CD1c-positive myeloid dendritic cell (primary cell): ENCODE measurements around the gene ROBO3.
A peak's percentile ranks its signal among the peaks of the same experiment; 100 is the strongest.

Experiments used
- DNase-seq: peaks from one replicate; pipeline ENCODE4 v3.0.0-alpha.2; 2016; ENCODE audit errors: extremely low spot score

ROBO3 gene

GRCh38 chr11:124891373-124891861 is 26.2 kb downstream of the ROBO3 start:
- peak; percentile 33 for DNase-seq

- DNase-seq: no peak
These were observed 26.9 kb downstream of the ROBO3 start for GRCh38 chr11:124892146-124892545.

GRCh38 chr11:124892750-124893454 is 27.7 kb downstream of the ROBO3 start:
- peak; percentile 49 for DNase-seq

GRCh38 chr11:124893781-124894401 is 28.7 kb downstream of the ROBO3 start:
- no peak for DNase-seq

GRCh38 chr11:124894606-124895430 is 29.6 kb downstream of the ROBO3 start:
- DNase-seq: no peak

- no peak for DNase-seq
These were observed 30.3 kb downstream of the ROBO3 start for GRCh38 chr11:124895471-124895971.

- no peak for DNase-seq
These were observed 31.0 kb downstream of the ROBO3 start for GRCh38 chr11:124896071-124896750.

- DNase-seq: no peak
These were observed 31.7 kb downstream of the ROBO3 start for GRCh38 chr11:124896821-124897391.

GRCh38 chr11:124897674-124898262 is 32.5 kb downstream of the ROBO3 start, which contains the start of gene ROBO4:
TSS of gene ROBO4 (minus strand) at chr11:124897865. CDS start at chr11:124897795, 70 bp downstream.
- DNase-seq: peak; percentile 34

GRCh38 chr11:124898263-124898680 is 33.0 kb downstream of the ROBO3 start:
- no peak for DNase-seq

GRCh38 chr11:124898711-124899110 is 33.5 kb downstream of the ROBO3 start:
- DNase-seq: no peak

GRCh38 chr11:124899383-124900145 is 34.3 kb downstream of the ROBO3 start:
- DNase-seq: no peak

- no peak for DNase-seq
These were observed 35.2 kb downstream of the ROBO3 start for GRCh38 chr11:124900464-124900863.

GRCh38 chr11:124902616-124903015 is 37.4 kb downstream of the ROBO3 start:
- no peak for DNase-seq

- peak; percentile 42 for DNase-seq
These were observed 50.5 kb downstream of the ROBO3 start for GRCh38 chr11:124915541-124916369.

- no peak for DNase-seq
These were observed 51.1 kb downstream of the ROBO3 start for GRCh38 chr11:124916370-124916710.

- DNase-seq: no peak
These were observed 51.9 kb downstream of the ROBO3 start for GRCh38 chr11:124917115-124917637.

GRCh38 chr11:124918950-124919349 is 53.7 kb downstream of the ROBO3 start, which contains the start of gene HEPN1:
TSS of gene HEPN1 (plus strand) at chr11:124919250.
- DNase-seq: no peak

- DNase-seq: no peak
These were observed 54.7 kb downstream of the ROBO3 start for GRCh38 chr11:124919898-124920297.
